Panc1 (cell line): ENCODE measurements around the gene ADAM12.

Experiments used
- SIN3A ChIP-seq: IDR thresholded peaks from 2 replicates; pipeline ENCODE4 v1.6.1; 2012; ENCODE audit warnings: low read depth, mild to moderate bottlenecking, low read length, moderate library complexity, borderline replicate concordance; ENCODE audit not compliant: insufficient read depth
- TF ChIP-seq, protein P1 (sequence below): fragments of 450-650 bp; IDR thresholded peaks from 2 replicates; pipeline ENCODE4 v1.5.1; 2017; ENCODE audit warnings: mild to moderate bottlenecking

GRCh38 chr10:125976960-125977605 lies 411.2 kb downstream of the ADAM12 start:
- TF ChIP-seq, protein P1, sequence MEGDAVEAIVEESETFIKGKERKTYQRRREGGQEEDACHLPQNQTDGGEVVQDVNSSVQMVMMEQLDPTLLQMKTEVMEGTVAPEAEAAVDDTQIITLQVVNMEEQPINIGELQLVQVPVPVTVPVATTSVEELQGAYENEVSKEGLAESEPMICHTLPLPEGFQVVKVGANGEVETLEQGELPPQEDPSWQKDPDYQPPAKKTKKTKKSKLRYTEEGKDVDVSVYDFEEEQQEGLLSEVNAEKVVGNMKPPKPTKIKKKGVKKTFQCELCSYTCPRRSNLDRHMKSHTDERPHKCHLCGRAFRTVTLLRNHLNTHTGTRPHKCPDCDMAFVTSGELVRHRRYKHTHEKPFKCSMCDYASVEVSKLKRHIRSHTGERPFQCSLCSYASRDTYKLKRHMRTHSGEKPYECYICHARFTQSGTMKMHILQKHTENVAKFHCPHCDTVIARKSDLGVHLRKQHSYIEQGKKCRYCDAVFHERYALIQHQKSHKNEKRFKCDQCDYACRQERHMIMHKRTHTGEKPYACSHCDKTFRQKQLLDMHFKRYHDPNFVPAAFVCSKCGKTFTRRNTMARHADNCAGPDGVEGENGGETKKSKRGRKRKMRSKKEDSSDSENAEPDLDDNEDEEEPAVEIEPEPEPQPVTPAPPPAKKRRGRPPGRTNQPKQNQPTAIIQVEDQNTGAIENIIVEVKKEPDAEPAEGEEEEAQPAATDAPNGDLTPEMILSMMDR, result peak; percentile 67
- no peak for TF ChIP-seq SIN3A
